NCI-H146 treated with DMSO at 0.1 percent for 48 hours (cell line): Measurements from ENCODE around the gene B3GALT2.
"Not testable (repeated sequence)": the region's sequence is repeated elsewhere in the genome, so short reads cannot be mapped to it uniquely, and the experiment has no call there.

Experiments used
- DNase-seq: peaks from one replicate; lab custom pipeline; 2025; ENCODE audit not compliant: unreplicated experiment; lab: John Stamatoyannopoulos, UW

B3GALT2 gene

GRCh38 chr1:193185901-193186731 lies at the start of gene B3GALT2:
Gene B3GALT2 (minus strand): TSS chr1:193186613. CDS start chr1:193181562, 5,051 bp downstream.
- peak; percentile 76 for DNase-seq

DNA sequence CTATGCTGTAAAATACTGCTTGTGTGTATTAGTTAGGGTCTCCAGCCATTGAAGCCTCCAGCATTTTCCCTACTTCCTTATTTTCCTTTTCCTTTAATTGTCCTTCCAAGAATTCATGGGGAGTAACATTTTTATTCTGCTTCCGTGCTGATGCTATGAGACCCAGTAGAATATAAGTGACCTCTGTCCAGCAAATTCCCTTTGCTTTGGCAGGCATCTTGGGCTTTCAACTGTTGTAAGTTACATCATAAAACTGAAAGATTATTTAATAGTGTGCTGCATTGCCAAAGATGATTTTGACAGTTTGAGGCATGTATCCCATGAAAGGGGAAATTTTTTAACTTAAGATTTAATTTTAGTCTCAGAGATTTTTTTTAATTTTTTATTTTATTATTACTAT lies 48.1 kb upstream of the B3GALT2 start:
- no peak for DNase-seq

DNA sequence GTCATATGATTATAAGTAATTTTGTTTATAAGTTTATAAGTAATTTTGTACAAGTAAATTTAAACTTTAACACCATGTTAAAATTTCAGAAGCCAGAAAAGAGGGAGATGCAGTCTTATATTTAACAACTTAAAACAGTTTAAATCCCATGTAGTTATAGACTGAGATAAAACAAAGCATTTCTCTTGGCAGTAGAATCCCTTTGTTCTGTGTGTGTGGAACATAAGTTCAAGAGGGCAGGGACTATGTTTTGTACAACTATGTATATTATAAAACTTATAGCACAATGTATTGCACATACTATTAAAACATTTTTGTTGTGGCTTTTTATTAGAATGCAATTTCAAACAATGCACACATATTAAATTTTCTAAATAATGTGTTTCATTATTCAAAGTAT lies 44.7 kb upstream of the B3GALT2 start:
- DNase-seq = not testable (repeated sequence)

DNA sequence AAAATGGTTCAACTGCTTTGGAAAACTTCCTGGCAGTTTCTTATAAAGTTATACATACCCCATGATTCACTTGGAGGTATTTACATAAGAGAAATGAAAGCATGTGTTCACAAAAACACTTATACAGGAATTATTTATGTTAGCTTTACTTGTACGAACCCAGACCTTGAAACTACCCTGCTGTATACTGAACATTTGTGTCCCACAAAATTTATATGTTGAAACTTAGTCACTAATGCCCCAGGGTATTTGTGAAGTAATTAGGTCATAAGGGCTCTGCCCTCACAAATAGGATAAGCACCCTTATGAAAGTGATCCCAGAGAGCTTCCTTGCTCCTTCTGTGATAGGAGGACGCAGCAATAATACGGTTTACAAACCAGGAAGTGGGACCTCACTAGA lies 42.7 kb upstream of the B3GALT2 start:
- no peak for DNase-seq

DNA sequence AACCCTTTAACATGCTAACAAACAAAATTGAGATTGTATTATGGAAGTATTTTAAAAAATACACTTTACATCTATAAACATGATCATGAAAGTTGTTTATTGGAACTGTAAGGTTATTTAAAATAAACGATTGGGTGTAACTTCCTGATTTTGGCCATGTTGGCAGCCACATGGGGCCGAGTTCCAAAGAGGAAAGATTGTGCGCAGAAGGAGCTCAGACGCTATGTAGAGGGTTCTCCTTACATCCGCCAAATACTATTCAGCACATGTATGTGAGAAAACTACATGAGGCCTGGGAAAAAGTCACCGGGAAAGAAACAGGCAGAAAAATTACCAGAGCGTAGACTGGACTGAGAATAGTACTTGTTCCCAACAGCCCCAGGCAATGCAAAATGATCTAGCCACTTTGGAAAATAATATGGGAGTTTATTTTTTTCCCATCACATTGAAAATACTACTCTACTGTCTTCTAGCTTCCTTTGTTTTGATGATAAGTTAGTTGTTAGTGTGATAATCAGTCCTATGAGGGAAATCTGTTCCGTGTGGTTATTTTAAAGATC lies 35.7 kb upstream of the B3GALT2 start:
- DNase-seq = peak; percentile 5

- peak; percentile 5 for DNase-seq
Measured at GRCh38 chr1:193221651-193222050, 35.2 kb upstream of the B3GALT2 start.

GRCh38 chr1:193219391-193219790 lies 33.0 kb upstream of the B3GALT2 start:
- DNase-seq = no peak

GRCh38 chr1:193216920-193217319 lies 30.5 kb upstream of the B3GALT2 start:
- peak; percentile 8 for DNase-seq

GRCh38 chr1:193213998-193214397 lies 27.6 kb upstream of the B3GALT2 start:
- DNase-seq = no peak

GRCh38 chr1:193212637-193213036 lies 26.2 kb upstream of the B3GALT2 start:
- DNase-seq = no peak

GRCh38 chr1:193211539-193211938 lies 25.1 kb upstream of the B3GALT2 start:
- DNase-seq = no peak

DNA sequence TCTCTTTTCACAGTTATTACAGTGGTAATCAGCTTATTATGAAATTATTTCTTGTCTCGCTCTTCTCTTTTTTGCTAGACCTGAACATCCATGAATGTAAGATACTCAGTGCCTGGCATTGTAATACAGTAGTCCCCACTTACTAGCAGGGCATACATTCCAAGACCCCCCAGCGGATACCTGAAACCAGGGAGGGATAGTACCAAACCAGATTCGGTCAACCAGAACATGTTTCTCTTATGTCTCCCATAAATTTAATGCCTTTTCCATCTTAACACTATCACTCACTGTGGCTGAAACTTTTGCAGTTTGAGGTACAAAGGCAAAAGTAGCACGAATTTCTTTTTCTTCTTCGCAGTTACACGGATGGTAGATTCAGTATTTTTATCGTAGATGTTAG lies 24.6 kb upstream of the B3GALT2 start:
- no peak for DNase-seq

DNA sequence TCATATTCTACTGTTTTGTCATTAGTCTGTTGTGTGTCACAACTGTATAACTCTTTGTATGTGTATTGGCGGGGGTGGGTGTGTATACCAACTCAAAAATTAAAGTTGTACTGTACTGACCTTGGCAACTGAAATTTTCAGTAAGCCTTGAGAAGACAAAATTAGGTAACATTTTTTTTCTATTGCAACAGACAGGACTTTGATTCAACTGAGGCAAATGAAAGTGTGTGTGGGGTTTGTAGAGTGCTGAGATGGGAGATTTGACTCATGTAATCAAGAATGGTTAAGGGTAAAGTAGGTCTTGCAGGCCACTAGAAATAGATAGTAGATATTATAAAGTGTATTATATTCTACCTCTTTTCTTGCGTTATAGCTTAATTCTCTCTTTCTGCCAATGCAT lies 14.6 kb upstream of the B3GALT2 start:
- DNase-seq = no peak

DNA sequence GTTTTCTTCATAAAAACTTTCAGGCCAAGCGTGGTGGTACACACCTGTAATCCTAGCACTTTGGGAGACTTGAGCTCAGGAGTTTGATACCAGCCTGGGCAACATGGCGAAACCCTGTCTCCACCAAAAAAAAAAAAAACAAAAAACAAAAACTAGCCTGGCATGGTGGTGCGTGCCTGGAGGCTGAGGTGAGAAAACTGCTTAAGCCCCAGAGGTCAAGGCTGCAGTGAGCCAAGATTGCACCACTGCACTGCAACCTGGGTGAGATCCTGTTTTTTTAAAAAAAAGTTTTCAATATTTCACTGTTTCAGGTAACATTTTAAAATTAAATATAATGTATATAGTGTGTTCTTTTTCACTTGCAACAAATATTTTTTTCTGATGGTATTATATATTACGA lies 13.5 kb upstream of the B3GALT2 start:
- no peak for DNase-seq

GRCh38 chr1:193192586-193192985 lies 6.2 kb upstream of the B3GALT2 start:
- DNase-seq = no peak

DNA sequence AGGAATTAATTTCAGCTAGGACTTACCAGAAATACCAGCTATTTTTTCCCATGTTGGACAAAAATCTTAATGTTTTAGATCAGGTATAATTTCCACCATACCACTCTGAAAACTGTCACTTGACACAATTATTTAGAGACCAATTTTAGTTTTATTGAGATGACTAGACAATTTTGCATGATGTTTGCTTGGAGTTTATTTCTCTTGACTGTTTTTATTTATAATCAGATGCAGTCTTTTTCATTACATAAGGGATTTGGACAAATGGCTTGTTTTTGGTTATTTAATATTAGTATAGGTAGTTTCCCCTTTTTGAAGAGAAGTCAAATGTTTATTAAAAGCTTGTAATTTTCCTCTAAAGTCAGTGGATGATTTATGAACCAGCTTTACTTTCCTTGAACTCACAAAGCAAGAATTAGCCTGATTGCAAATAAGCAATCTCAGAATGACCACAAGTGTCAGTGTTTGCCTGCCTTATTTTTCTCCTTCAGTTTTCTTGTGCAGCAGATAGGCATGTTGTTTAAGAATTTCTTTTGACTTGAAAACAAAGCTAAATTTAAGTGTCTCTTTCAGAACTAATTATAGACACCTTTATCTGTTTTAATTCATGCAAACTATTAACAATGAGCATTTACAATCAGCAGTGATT lies 3.8 kb upstream of the B3GALT2 start:
- DNase-seq = no peak

DNA sequence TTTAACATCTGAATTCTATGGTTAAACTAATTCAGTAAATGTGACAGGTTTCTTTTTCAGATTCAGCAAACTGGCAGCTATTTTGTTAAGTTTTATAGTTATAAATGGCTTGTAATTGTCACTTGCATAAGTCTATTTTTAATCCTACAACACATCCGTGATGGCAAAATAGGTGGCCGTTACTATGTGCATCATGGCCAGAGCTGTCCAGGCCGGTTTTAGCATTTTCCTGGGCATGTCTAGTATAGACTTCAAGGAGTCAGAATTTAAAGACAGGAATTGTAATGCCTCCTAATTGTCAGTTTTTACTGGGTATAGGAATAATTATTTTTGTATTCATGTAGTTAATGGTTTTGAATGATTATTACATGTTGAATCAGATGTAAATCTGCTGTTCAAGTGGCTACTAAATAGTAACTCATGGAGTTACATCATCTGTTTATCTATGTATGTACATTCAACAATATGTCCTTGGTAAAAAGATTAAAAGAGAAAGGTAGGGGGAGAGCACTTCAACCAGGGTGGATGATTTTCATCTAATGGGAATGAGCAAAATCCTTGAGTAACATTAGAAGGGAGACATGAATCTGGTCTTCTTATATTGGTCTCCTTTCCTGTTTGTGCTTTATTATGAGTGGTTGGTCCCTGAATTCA lies 3.2 kb upstream of the B3GALT2 start:
- DNase-seq = no peak

DNA sequence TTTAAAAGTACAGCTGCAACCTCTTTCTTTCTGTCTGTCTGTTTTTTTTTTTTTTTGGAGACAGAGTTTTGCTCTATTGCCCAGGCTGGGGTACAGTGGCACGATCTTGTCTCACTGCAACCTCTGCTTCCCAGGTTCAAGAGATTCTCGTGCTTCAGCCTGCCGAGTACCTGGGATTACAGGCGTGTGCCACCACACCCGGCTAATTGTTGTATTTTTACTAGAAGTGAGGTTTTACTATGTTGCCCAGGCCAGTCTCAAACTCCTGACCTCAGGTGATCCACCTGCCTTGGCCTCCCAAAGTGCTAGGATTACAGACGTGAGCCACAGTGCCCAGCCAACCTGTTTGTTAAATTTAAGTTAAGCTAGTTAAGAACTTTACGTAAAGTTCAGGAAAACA lies 2.5 kb upstream of the B3GALT2 start:
- DNase-seq = not testable (repeated sequence)

DNA sequence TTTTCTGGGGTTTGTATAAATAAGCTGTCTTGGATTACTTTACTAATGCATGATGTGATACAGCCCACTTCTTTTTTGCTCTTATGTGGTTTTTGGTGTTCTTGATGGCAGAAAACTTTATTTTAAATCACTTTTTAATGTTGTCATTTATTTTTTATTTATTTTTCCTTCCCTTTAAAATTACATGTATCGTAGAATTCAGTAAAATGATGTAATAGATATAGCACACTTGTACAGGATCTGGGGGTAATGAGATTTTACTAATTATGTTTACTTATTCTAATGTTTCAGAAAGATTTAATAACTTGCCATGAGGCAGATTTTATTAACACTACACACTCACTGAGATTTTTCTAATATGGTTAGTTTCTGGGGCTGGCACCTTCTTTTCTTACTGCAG lies 701 bp upstream of the B3GALT2 start:
- no peak for DNase-seq

GRCh38 chr1:193185211-193185610 lies 1.2 kb downstream of the B3GALT2 start:
- peak; percentile 32 for DNase-seq

DNA sequence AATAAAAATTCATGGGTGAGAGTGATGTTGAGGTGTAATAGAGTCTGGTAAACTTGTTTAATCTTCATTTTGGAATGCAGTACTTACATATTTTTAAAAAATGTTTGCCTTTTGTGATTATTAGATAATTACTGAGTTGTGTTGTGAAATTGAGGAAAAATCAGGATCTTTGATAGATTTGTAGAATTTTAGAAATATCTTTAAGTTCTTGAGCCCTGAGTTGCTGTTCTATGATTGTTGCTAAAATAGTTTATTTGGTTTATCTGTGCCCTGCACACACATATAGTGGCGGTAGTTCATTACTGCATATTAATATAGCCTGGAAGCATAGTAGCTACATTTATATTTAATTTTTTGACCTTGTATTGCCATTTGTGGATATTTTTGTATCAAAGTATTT lies 1.6 kb downstream of the B3GALT2 start:
- DNase-seq = no peak
